Breast epithelium (tissue), 3 donors: ENCODE data around the gene COX19.
"Not testable (repeated sequence)": the region's sequence is repeated elsewhere in the genome, so short reads cannot be mapped to it uniquely, and the experiment has no call there.

Experiments
- CTCF ChIP-seq, 3 donors: fragments of 450-650 bp; IDR thresholded peaks; one replicate each; pipeline ENCODE4 v1.5.1; 2016 to 2017; ENCODE audit warnings: antibody characterized with exemption in 3 of 3, mild to moderate bottlenecking in 3 of 3, moderate library complexity in 3 of 3
- POLR2A ChIP-seq: fragments of 450-650 bp; IDR thresholded peaks from one replicate; pipeline ENCODE4 v1.6.1; 2016; ENCODE audit warnings: antibody characterized with exemption, mild to moderate bottlenecking, moderate library complexity
- POLR2AphosphoS5 ChIP-seq, 3 donors: sonication (generic); formaldehyde crosslinking; IDR thresholded peaks; one replicate each; pipeline ENCODE4 v1.6.1; 2017; ENCODE audit warnings: antibody characterized with exemption in 3 of 3

GRCh38 chr7:960972-961371 lies 14.4 kb downstream of the COX19 start:
- not testable (repeated sequence) for TF ChIP-seq CTCF (IDR thresholded peaks at IDR 0.05); POLR2AphosphoS5 (IDR thresholded peaks at IDR 0.05); POLR2A
